Suppressor macrophage treated with lipopolysaccharide for 1 hour (primary cell): ENCODE measurements around the gene IQCF6.
"Not testable (repeated sequence)": the region's sequence is repeated elsewhere in the genome, so short reads cannot be mapped to it uniquely, and the experiment has no call there.

Experiments used
- DNase-seq, 3 donors: peaks; one replicate each; pipeline ENCODE4 v3.0.0-alpha.2; 2020 to 2022

The IQCF6 gene

DNA sequence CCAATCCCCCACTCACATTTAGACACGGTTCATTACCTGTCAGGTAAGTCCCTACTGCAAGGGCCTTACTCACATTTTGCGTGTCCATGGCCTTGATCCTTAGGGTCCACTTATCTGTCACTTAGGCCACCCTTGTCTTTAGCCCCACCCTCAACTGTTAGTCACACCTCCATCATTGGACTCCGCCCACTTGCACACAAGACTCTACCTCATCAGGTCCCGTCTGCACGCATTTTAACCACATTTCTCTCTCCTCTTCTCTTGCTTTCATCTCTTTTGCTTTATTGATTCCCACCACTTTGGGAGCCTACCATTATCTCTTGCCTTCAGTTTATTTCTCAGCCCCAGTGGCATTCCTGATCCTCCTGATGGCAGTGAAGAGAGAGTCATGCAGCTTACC, at the start of gene IQCF6:
Gene IQCF6, minus strand, starts transcription at position 101 of the 400 bp plus-strand sequence. Its CDS starts 13 bp downstream, at position 88.
- no peak for DNase-seq

DNA sequence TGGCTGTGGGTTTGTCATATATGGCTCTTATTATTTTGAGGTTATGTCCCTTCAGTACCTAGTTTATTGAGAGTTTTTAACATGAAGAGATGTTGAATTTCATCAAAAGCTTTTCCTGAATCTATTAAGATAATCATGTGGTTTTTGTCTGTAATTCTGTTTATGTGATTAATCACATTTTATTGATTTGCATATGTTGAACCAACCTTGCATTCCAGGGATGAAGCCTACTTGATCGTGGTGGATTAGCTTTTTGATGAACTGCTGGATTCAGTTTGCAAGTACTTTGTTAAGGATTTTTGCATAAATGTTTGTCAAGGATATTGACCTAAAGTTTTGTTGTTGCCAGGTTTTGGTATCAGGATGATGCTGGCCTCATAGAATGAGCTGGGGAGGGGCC, 49.3 kb upstream of the IQCF6 start:
- no peak for DNase-seq

DNA sequence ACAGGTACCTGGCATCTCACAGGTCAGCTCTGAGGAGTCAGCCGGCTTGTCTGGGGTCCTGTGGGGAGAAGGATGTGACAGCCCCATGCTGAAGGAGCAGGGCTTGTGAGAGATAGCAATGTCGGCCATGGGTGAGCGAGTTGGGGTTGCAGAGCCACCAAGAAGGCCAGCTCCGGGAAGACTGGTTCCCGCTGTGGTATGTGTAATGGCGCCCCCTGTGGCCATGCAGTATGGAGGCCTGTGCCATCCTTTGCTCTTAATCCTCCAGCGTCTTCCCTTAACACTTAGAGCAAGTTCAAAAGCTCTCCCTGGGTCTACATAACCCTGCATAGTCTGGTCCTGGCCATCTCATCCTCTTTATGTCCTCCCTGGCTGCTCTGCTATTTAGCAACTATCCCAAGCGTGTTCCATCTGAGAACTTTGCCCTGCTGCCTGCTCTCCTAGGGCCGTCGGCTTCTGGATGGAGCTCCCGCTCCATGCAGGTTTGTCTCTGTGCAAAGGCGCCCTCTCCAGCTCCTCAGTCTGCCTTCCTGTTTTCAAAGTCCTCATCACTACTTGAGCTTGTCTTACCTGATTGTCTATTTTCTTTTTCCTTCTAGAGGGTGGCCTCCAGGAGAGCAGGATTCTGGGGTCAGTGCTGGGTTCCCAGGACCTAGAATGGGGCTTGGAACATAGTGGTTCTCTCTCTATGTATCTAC, 40.8 kb upstream of the IQCF6 start:
- peak in 2 of 3 donors; percentile 4 to 8 for DNase-seq

DNA sequence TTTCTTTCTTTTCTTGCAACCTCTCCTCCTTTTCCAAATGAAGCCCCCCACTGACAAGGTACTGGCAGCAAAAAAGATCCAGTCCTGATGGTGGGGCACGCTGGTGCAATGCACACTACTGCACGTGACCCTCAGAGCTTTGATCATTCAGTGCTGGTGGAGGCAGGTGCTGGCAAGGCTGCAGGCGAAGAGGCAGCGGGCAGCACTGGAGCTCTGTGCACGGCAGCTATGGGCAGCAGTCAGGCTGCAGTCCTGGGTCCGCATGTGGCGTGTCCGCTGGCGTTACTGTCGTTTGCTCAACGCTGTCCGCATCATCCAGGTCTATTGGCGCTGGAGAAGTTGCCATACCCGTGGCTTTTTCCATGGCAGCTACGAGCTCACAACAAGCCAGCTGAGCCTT, 40.1 kb upstream of the IQCF6 start:
- DNase-seq = no peak

DNA sequence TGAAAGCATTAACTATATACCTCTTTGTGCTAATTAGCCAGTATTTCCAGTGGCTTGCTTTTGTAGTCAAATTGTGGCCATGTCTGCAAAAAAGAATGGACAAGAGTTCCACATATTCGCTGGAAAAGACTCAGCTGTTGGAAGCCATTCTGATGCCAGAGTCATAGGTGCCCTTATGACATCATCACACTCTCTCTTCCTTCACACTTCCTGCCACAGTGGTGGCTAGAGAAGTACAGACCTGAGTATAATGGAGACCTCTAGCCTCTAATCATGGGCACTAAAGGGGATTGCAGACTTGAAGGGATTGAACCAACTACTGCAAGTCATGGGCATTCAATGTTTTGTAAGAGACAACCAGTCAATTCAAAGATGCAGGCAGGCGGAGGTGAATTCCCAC, 38.3 kb upstream of the IQCF6 start:
- DNase-seq = no peak

DNA sequence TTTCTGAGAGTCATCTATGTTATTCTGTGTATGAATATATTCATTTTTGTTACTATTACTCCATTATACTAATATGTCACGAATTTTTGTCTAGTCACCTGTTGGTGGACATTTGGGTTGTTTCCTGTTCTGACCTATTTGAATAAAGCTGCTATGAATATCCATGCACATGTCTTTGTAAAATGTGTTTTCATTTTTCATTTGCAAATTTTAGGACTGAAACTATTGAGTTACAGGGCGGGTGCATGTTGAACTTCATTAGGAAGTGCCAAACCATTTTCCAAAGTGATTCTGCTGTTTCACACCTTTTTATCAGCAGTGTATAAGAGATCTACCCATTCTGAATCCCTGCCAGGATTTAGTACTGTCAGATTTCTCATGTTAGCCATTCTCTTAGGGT, 37.7 kb upstream of the IQCF6 start:
- no peak for DNase-seq

DNA sequence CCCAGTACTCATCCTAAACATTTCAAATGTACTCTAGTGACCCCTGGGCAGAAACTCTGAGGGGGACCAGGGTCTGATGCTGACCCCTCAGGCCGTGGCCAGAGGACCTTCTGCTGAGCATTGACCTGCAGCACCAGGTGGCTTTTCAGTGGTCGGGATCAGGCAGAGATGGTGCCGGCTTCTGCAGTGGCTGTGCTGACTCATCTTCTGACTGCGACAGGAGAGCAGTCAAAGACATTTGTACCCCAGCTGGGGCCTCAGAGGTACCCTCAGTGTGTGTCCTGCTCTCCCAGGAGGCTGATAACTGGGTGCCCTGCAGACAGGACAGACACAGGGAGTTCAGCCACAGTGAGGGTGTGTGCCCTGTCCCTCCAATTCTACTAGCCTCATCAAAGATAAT, 36.6 kb upstream of the IQCF6 start:
- DNase-seq = no peak

DNA sequence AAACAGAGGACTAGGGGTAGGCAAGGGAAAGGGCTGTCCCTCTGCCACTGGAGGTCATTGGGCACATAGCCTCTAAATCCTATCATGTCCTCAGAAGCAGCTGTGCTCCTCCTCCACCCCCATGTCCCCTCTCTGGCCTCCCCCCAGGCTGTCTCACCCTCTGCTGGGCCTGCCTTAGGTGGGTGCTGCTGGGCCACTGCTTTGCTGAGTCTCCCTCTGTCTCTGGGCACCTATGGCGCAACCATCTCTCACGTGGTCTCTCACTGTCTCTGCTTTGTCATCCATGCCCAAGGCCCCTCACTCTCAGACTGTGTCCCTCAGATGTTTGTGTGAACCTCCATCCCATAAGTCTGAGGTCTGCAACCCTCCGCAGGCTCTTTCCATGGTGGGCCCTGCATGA, 35.0 kb upstream of the IQCF6 start:
- no peak for DNase-seq

DNA sequence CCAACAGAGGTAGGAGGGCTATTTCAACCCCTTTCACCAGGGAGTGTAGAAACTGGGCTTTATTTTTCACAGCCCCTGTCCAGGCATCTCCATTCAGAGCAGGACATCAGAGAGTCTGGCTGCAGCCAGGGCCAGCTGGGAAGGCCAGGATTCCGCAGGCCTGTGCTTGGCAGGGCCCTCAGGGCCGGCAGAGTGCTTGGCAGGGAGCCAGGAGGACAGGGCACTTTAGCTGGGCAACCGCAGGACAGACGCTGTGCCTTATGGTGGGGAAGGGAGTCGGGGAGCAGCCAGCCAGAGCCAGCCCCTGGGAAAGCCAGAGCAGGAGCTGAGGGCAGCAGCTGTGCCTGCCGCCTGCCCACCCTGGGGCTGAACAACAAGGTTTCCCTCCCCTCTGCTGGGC, 34.5 kb upstream of the IQCF6 start:
- no peak for DNase-seq

DNA sequence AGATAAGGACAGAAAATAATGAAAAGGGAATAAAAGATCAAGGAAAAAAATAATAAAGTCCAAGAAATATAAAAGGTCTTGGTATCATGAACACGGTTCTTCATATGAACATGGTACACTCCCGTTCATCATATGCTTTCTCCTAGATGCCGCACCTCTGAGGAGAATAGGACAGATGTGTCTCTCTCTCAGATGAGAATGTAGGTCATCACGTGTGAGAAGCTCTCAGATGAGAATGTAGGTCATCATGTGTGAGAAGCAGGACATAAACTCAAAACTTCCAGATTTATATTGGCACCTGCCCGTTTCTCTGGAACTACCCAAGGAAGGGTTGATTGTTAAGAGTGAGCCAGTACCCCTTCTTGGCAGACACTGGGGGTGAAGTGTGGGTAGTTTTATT, 29.9 kb upstream of the IQCF6 start:
- no peak for DNase-seq

DNA sequence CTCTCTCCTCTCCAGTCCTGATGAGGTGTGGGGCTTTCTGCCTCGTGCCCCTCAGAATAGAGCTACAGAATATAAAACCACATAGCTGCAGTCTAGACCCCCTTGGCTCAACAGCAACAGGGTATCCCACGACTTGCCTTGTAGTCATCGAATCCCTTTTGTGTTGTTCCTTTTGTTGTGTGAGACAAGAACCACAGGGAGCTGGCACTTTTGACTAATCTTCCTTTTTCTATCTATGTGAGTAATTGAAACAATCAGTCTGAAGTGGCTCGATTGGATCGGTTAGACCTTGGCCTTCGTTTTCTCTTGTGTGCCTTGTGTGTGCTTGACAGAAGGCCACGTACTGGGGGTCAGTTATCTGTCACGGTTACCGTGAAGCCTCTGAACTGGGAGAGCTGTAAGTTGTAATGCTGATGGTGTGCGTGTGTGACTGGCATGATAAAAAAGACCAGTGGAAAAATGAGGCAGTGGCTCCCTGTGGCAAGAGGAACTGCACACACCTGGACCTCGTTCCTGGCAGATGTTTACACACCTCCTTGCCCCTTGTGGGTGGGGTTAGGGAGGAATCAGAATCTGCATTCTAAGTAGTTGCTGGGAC, 23.2 kb upstream of the IQCF6 start:
- no peak for DNase-seq

DNA sequence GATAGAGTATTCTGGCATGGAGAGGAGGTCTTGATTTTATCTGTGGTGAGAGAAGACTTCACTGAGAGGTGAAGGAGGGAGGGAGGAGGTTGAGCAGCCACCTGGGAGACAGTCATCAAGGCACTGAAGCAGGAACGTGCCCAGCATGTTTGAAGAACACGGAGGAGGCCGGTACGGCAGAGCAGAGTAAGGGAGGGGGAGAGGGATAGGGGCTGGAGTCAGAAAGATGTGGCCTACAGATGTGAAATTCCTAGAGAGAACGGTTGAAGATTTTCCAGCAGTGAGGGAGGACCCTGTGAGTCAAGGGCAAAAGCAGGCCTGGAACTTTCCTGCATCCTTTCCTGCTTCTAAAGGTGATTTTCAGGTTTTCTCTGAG, 21.7 kb upstream of the IQCF6 start:
- DNase-seq = no peak

DNA sequence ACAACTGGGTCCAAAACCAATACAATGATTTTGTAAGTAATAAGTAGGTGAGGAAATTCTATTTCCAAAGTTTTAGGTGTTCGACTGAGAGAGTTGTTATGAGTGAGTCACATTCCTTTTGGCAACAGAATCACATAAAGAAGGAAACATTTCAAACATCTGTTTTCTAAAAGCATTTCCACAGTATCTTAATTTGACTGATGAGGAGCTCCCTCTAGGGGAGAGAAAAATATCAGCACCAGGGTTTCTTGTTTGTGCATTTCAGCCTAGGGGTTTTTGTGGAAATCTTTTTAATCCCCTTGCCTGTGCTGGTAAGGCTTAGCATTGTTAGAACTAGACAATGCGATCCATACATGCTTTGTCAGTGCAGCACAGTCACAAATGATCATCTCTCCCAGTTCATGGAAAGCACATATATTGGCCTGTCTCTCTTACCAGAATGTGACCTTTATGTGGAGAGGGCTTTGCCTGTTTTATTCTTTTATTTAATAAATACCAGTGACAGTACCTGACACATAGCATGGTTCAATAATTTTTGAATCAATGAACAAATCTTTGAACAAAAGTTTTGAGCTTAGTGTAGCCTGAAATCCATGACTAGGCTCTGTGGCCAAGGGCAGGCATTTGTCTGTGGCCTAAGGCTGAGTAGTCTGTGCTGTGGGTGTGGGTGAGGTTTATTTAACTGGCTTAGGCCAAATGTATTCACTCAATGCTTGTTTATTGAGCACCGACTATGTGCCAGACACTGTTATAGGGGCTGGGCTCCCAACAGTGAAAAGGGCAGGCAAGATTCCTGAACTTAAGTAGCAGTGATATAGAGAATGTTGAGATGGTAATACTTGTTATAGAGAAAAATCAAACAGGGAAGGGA, 21.1 kb upstream of the IQCF6 start:
- peak; percentile 63 to 79 (median 69) for DNase-seq

DNA sequence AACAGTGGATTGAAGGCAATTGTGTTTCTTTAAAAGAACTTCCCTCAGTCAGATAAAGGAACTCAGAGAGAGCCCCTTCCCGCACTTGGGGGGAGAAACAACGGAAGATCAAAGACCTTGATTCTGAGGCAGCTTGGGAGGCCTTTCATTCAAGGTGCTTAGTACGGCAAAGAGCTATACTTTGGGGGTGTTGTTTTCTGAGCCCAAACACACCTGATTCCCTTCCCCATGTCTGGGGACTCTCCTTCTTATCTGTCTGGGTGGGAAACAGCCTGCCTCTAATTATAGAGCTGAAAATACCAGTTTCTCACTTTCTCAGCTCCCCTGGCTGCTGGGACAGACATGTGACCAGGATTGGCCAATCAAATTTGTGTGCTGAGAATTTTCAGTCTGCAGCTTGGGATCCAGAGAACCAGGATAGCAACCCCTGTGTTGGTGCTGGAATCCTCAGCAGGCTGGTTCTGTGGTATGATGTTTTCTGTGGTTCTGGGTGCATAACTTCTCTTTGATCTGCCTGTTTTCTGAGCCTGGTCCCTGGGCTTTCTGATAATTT, 19.4 kb upstream of the IQCF6 start:
- DNase-seq = no peak

DNA sequence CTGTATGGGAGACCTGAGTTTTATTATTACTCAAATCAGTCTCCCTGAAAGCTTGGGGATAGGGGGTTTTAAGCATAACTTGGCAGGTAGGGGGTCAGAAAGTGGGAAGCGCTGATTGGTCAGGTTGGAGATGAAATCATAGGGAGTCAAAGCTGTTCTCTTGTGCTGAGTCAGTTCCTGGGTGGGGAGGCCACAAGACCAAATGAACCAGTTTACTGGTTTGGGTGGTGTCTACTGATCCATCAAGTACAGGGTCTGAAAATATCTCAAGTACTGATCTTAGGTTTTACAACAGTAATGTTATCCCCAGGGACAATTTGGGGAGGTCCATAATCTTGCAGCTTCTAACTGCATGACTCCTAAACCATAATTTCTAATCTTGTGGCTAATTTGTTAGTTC, 17.8 kb upstream of the IQCF6 start:
- no peak for DNase-seq

DNA sequence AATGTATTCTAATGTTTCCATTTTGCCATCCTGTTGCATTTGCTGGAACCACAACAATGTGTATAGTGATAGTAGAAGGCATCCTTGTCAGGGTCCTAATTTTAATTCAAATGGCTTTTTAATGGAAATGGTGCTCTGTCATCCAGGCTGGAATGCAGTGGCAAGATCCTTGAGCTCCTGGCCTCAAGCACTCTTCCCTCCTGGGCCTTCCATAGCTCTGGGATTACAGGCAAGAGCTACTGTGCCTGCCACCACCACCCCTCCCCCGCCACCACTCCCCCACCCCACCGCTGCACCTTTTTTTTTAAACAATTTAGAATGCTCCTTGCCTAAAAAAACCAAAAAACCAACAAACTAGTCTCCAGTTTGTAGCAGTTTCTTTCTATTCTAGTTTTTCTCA, 15.2 kb upstream of the IQCF6 start:
- no peak for DNase-seq

DNA sequence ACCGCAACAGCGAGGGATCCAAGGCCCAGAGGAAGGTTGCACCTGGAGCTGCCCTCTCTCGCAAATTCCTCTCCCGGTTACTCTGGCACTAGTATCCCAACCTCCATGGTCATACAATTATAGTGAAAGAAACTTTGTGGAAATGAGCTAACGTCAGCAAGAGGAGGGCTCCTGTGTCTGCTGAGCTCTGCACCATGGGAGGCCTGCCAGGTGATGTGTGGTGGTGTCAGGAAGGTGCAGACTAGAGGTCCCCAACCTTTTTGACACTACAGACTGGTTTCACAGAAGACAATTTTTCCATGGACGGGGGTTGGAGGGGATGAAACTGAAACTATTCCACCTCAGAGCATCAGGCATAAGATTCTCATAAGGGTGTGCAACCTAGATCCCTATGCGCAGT, 13.2 kb upstream of the IQCF6 start:
- DNase-seq = no peak

DNA sequence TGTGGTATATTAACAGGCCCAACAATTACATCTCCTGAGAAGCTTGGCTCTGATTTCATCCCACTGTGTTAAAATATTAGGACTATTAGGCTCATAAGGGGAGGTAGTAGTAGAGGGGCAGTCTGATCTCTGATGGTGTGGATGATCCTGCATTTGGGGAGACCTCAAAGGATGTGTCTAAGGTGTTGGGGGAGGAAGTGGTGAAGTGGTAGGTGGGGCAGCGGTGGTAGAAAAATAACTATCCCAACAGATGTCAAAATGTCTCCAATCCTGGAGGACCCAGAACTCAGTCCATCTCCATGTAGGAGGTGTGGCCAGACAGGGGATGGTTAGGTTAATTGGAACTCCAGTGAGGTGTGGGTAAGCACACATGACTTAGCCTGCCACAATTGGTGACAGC, 10.4 kb upstream of the IQCF6 start:
- DNase-seq = no peak

DNA sequence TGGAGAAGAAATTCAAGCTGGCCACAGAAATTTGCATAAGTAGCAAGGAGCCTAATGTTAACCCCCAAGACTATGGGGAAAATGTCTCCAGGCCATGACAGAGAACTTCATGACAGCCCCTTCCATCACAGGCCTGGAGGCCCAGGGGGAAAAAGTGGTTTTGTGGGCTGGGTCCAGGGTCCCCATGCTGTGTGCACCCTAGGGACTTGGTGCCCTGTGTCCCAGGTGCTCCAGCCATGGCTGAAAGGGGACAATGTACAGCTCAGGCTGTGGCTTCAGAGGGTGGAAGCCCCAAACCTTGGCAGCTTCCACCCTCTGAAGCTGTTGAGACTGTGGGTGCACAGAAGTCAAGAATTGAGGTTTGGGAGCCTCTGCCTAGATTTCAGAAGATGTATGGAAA, 8.5 kb upstream of the IQCF6 start:
- DNase-seq = not testable (repeated sequence)

DNA sequence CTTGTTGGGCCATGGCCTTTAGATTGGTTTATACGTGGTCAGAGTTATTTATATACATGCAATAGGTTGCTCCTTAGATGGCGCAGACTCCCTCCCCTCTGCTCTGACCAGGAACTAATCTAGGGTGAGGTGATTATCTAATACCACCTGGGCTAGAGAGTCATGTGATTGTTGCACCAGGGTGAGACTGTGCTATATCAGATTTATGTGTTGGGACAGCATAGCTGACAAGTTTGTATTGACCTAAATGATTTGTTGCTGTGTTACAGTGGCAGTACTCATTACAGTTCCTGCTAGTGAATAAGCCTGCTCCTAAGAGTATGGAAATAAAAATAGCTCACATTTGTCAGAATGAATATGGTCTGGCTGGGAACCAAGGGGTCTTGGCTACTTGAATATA, 7.2 kb upstream of the IQCF6 start:
- no peak for DNase-seq

DNA sequence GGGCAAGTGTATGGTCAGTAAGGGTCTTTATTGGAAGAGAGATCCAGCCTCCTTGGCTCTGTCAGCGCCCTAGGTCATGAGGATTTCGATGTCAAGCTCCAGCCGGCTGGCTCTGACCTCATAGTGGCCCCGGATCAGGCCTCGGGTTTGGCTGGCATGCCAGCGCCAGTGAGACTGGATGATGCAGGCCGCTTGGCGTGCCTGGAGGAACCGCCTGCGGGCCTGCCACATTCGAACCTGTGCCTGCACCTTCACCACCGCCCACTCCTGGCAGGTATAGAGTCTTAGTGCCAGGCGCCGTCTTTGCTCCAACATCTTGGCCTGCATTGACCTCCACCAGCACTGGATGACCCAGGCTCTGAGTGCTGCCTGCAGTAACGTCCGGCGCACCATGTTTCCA, 483 bp downstream of the IQCF6 start:
- no peak for DNase-seq

DNA sequence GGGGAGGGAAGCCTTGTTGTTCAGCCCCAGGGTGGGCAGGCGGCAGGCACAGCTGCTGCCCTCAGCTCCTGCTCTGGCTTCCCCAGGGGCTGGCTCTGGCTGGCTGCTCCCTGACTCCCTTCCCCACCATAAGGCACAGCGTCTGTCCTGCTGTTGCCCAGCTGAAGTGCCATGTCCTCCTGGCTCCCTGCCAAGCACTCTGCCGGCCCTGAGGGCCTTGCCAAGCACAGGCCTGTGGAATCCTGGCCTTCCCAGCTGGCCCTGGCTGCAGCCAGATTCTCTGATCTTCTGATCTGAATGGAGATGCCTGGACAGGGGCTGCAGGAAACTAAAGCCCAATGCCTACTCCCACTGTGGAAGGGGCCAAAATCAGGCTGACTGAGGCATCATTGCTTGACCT, 1.1 kb downstream of the IQCF6 start:
- DNase-seq = no peak

DNA sequence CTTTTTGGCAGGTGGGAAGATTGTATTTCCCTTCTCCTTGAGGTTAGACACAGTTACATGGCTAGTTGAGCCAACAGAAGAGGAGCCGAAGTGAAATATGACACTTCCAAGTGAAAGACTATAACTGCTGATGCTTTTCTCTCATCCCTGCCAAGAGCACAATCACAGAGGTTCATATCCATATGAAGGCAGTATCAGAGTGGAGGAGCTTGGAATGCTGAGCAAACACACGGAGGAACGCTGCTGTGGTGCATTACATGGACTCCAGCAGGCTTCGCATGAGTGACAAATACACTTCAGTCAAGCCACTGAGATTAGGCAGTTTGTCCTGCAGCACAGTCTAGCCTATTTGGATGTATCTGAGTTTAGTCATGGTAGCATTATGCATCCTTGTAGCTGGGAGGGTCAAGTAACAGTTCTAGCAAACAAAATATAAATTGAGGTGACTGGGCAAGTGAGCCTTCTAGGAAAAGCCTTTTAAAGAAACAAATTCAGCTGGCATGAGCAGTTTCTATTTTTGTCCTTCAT, 5.4 kb downstream of the IQCF6 start:
- no peak for DNase-seq

DNA sequence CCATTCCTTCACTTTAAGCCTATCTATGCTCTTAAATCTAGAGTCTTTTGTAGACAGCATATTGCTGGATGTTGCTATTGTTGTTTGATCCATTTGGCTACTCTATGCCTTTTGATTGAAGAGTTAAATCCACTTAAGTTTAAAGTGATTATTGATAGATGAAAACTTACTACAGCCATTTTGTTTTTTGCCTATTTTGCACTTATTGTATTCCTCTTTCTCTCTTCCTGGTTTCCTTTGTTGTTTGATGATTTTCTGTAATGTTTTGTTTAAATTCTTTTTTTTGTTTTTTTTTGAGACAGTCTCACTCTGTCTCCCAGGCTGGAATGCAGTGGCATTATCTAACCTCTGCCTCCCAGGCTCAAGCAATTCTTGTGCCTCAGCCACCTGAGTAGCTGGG, 19.8 kb downstream of the IQCF6 start:
- no peak for DNase-seq
